ENCODE results near the gene EMC9.
A peak's percentile ranks its signal among the peaks of the same experiment; 100 is the strongest.
"Not testable (repeated sequence)": the region's sequence is repeated elsewhere in the genome, so short reads cannot be mapped to it uniquely, and the experiment has no call there.

EMC9 gene

DNA sequence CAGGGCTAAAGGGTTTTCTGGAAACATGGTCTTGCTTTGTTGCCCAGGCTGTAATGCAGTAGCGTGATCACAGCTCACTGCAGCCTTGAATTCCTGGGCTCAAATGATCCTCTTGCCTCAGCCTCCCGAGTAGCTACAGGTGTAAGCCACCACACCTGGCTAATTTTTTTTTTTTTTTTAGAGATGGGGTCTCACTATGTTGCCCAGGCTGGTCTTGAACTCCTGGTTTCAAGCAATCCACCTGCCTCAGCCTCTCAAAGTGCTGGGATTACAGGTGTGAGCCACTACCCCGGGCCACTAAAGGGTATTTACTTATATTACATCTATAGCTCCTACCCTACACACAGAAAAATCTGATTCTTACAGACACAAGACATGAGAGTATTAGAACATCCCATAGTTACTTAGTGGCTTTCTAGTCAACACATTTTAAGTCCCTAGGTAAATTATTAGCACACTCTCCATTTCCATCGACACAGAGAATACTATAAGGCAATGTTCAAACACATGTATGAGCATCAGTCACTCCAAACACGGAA is 33.0 kb downstream of the EMC9 start:
- DNase-seq (ENCODE audit: low read depth), result no peak

DNA sequence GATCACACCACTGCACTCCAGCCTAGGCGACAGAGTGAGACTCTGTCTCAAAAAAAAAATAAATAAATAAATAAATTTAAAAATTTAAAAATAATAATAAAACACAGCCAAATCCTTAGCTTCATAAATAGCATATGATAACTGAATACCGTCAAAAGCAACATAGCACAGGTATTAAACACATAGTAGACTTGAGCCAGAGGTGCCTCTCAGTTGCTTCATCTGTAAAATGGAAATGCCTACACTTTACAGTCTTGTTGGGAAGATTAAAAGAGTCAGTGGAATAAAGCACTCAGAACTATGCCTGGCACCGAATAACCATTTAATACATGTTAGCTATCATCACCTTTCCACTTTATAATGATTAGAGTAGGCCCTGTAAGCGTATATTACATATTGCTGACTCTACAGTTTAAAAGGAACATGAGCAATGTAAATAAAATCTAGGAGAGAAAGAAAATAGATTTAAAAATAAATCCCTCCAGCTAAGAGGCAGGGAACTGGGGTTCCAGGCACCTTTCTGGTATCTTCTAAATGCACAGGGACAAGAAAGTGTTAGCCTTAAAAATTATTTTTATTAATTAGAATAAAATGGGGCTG is 34.6 kb downstream of the EMC9 start:
- no peak for DNase-seq (ENCODE audit: low read depth)

DNA sequence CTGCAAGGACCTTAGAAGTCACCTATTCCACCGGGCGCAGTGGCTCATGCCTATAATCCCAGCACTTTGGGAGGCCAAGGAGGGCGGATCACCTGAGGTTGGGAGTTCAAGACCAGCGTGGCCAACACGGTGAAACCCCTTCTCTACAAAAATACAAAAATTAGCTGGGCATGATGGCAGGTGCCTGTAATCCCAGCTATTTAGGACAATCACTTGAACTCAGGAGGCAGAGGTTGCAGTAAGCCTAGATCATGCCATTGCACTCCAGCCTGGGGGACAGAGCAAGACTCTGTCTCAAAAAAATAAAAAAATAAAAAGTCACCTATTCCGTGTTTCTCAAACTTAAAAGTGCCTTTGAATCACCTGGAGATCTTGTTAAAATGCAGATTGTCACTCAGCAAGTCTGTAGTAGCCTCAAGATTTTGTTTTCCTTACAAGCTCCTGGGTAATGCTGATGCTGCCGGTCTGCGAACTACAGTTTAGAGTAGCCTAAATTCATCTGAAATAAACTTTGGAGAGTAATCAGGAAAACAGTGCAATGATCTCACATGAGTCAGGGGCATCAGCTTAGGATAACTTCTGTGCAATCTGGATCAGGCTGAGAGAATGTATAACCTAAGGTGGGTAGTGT is 35.7 kb downstream of the EMC9 start:
- not testable (repeated sequence) for DNase-seq (ENCODE audit: low read depth)

DNA sequence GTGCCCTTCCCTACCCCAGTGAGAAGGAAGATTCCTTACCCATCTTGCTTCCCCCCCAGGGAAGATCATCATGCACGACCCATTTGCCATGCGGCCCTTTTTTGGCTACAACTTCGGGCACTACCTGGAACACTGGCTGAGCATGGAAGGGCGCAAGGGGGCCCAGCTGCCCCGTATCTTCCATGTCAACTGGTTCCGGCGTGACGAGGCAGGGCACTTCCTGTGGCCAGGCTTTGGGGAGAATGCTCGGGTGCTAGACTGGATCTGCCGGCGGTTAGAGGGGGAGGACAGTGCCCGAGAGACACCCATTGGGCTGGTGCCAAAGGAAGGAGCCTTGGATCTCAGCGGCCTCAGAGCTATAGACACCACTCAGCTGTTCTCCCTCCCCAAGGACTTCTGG is 37.9 kb downstream of the EMC9 start:
- DNase-seq (ENCODE audit: low read depth), result no peak

DNA sequence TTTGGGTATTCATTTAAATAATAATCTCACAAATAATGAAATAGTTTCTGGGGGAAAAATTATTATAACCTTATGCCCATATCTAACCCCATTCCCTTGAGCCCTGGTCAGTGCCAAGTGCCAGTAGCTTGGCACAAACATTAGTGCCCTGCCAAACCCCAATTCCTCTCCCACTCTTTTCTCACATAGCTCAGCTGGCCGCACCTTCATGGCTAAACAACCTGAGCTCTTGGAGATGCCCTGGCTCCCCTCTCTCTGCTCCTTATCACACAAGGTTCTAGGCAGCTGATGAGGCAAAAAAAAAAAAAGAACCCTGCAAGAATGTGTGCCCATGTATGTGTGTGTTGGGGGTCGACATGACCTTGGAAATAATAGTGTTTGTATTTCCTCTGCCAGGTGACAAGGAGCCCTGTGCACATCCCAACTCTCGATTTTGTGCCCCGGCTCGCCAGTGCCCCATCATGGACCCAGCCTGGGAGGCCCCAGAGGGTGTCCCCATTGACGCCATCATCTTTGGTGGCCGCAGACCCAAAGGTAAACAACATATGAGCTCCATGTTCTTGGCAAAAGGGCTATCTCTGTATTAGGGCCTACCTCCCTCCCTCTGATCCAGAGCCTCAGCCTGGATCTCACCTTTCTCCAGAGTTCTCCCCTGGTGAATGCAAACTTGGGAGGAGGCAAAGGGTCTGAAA is 38.9 kb downstream of the EMC9 start:
- DNase-seq (ENCODE audit: low read depth), result no peak

DNA sequence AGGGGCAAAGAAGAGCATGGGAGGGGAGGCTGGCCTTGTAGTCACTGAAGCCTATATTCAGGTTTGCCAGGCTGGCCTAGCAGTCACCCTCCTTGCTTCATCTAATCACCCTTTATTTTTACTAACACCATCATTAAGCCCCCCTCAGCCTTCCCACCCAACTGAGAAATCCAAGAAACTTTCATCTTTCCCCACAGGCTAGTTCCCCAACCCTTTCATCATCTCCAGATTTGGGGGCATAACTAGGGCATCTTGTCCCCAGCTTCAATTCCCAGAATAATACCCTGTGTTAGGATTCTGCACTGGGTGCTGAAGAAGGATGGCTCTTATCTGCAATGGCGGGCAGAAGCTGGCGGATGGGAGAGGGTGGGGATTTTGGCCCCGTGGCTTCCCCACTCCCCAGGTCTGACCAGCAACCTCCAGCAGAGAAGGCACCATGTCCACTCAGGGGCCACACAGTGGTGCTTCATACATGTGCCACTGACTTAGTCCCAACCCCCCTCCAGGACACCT is 40.4 kb downstream of the EMC9 start:
- DNase-seq (ENCODE audit: low read depth), result no peak

DNA sequence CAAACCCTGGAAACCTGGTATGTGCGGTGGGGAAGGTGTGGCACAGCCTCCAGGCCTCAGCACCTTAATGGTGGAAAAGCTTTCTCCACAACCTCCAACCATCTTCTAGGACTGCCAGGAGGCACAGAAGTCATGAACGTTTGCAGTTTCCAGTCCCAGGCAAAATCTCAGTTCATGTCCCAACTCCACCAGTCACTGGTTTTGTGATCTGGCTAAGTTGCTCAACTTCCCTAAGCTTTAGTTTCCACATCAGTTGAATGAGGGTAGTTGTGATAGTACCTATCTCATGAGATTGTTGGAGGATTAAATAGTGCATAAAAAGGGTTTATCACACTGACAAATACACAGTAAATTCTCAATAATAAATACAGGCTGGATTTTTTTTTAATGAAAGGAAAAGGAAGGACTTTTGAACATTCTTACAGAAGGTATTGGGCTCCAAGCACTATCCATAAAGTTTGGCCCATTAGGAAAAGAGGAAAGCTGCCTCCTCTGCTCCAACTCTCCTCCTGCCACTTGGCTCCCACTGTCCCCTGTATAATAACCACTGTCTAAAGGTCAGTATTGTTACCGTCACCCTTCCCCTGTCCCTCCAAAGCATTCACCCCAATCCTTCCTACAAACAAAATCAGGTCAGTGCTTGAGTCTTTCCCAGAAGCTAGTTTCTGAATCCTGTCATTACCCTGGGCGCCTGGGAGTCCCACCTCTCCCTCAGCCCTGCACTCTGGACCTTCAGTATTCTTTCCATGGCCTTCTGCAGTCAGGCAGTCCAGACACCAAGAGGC is 41.0 kb downstream of the EMC9 start:
- DNase-seq (ENCODE audit: low read depth), result no peak

DNA sequence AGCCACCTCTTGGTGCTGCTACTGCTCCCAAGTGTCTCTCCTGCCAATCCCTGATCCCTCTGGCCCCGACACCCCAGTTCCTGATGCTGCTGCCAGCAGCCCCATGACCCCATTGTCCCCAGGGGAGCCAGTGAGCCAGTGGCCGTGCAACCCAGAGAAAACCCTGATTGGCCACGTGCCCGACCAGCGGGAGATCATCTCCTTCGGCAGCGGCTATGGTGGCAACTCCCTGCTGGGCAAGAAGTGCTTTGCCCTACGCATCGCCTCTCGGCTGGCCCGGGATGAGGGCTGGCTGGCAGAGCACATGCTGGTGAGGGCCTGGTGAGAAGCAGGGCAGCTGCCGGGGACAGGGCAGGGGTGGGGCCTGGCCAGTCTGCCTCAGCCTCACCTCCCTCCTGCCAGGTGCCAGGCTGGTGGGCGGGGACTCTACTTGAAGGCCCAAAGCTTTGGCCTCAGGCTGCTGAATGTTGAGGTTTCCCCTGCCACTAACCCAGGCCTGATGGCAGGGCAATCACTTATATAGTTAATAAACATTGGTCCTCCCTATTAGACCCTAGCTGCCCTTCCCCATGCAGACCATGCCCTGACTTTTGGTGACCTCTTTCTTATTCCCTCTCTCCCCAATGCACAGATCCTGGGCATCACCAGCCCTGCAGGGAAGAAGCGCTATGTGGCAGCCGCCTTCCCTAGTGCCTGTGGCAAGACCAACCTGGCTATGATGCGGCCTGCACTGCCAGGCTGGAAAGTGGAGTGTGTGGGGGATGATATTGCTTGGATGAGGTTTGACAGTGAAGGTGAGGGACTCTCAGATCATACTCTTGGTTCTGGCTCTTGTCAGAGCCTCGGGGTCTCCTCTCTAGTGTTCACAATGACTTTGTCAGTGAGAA is 42.2 kb downstream of the EMC9 start:
- no peak for DNase-seq (ENCODE audit: low read depth)

DNA sequence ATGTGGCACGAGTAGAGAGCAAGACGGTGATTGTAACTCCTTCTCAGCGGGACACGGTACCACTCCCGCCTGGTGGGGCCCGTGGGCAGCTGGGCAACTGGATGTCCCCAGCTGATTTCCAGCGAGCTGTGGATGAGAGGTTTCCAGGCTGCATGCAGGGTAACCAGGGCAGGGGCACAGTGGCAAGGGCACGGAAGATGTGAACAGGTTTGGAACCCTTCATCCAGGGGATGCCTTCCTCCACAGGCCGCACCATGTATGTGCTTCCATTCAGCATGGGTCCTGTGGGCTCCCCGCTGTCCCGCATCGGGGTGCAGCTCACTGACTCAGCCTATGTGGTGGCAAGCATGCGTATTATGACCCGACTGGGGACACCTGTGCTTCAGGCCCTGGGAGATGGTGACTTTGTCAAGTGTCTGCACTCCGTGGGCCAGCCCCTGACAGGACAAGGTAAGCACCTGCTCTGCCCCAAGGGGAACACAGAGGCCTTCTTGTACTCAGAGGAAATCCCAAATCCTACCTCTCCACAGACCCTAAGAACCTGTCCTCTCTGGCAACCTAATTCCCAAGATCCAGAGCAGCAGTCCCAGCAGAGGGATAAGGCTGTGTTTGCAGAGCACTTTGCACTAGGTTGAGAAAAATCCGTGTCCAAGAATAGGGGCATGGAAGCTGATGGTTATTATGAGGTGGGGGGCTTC is 43.0 kb downstream of the EMC9 start:
- DNase-seq (ENCODE audit: low read depth), result no peak

DNA sequence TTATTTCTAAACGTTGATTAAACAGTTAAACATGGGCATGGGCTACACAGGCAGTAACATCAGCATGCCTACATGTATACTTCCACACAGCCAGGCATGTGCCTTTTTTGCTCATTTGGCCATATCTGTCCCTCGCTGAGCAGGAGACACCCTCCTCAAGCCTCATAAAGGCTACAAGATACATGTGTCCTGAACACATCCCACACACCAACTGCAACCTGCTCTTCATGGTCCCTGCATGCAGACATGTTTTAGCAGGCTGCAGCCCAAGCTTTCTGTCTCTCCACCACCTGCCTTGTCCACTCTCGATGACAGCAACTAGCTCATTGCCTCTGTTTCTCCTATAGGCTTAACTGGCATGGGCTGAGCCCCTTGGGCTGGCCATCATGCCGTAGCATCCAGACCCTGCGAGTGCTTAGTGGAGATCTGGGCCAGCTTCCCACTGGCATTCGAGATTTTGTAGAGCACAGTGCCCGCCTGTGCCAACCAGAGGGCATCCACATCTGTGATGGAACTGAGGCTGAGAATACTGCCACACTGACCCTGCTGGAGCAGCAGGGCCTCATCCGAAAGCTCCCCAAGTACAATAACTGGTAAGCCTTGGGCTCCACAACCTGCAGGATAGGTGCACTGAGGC is 44.7 kb downstream of the EMC9 start:
- DNase-seq (ENCODE audit: low read depth), result no peak

DNA sequence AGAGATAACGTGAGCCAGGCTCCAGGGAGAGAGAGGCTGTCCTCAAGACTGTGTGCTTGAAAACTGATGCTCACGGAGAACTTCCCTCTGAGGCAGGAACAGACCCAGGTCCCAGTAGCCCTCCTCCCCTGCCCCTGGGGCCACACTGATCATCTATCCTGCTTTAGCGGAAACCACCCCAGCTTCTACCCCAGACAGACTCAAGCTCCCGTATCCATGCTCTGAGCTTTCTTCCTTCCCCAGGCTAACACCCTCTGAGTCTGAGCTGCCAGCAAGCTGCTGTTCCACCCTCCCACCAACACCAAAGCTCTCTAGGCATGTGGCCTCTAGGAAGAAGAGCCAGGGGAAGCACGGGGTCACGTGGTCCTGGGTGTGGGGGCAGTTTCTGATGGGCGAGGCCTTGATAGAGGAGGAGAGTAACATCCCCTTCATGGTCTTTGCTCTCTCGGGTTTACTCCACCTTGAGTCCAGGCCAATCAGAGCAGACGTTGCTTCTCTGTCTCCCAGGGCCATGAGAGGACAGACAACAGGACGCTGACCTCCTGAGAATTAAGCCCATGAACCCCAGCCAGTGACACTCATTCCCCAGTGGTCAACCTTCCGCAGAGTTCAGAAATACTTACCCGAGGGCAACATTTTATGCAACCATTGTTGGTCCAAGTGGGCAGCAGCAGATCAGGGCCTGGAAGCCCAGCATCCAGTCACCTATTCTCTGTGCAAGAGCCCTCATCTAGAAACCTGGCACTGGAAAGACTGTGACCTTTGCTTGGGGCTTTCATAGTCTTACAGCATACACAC is 45.9 kb downstream of the EMC9 start:
- peak; percentile 59 for DNase-seq (ENCODE audit: low read depth)

DNA sequence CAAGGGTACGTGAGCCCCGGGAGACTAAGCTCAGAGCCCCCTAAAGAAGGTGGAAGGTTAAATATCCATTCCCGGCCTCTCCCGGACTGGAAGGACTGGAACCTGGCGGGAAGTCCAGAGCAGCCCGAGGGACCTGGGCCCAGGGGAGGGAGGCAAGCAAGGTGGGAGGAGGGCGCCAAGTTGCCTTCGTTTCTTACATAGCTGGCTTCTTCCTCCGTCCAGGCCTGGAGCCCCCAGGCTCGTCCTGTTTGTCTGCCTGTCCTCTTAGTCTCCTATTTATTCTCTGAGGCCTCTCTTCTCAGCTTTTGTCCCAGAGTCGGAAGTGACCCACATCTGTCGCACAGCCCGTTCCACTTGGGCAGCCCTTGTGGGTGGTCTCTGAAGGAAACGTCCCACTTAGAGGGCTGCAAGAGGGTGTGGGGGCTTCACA is 46.5 kb downstream of the EMC9 start:
- DNase-seq (ENCODE audit: low read depth), result no peak

DNA sequence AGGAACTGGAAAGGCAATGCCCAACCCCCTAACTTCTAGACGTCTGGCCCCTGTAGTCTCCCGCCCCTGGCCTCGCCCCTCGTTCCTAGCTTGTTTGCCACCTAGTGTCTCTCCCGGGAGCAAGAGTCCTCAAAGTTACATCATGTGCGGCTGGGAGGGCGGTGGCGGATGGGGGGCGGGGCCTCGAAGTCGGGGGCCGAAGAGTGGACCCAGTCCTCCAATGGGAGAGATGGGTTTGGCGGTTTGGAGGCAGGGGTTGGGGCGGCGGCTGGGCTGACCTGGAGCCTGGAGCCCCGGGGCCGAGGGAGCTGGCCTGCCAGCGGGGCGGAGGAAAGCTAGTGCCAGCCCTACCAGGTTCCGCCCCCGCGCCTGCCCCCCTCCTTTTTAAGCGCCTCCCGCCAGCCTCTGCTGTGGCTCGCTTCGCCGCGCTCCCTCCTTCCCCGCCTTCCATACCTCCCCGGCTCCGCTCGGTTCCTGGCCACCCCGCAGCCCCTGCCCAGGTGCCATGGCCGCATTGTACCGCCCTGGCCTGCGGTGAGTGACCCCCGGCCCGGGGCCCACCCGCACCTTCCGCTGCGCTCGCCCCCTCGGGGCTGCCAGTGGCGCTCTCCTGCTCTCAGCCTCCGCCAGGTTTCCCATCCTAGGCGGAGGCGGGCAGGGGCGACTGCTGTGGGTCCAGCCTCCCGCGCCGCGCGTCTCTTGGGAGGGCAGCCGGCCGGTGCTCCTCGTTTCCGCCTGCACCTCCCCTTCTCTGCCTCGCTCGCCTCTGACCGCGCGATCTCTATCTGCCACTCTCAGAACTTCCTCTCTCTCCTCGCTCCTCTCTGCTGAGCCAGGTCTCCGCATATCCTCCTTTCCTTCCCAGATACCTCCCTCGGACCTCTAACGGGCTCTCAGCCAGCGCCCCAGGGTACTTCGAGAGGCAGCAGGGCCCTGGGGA is 47.2 kb downstream of the EMC9 start, which contains the start of gene PCK2:
PCK2 (plus strand) TSS at position 411 of the 940 bp plus-strand sequence; CDS start at position 506, 95 bp downstream.
- DNase-seq (ENCODE audit: low read depth), result peak; percentile 82

DNA sequence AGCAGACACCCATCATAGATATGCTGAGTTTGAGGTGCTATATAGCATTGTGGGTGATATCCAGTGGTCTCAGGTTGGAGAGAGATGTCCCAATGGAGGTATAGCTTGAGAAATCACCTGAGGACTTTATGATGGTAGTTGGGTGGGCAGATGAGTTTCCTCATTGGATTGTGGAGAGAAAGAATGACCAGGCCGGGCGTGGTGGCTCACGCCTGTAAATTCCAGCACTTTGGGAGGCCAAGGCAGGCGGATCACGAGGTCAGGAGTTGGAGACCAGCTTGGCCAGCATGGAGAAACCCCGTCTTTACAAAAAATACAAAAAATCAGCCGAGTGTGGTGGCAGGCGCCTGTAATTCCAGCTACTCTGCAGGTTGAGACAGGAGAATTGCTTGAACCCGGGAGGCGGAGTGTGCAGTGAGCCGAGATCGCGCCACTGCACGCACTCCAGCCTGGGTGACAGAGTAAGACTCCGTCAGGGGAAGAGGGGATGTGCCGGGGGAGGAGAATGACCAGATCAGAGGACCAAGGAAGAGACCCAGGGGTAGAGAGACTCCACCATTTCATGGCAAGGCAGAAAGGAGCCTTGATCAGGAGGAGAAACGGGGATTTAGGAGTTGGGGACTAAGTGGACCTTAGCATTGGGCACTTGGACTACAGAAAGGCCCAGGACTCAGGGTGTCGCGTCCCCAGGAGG is 48.0 kb downstream of the EMC9 start:
- no peak for DNase-seq (ENCODE audit: low read depth)

DNA sequence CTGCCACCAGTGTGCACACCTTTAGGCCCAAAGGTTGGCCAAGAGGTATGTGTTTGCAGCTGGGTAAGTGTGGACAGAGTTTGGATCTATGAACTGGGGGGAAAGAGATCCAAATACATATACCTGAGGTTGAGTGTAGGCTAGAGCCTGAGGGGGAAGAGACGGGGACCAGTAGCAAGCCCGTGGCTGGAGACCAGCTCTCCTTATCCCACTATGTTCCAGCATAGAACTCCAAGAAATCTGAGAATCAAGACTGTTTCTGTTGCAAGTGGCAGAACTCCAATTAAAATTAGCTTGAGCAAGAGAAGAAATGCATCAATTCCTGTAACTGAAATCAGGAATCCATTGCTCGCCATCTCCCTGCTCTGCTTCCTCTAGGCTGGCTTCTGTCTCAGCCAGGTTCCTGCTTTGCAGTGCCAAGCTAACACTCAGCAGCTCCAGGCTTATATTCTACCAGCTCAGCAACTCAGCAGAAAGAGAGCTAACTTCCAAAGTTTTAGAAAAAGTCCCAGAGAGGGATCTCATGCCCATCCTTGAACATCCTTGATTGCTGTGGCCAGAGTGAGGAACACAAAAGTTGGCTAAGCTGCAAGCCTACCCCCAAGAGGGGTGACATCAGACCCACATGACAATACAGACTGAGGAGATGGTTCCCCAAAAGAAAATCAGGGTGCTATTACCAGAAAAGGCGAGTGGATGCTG is 48.7 kb downstream of the EMC9 start:
- no peak for DNase-seq (ENCODE audit: low read depth)

DNA sequence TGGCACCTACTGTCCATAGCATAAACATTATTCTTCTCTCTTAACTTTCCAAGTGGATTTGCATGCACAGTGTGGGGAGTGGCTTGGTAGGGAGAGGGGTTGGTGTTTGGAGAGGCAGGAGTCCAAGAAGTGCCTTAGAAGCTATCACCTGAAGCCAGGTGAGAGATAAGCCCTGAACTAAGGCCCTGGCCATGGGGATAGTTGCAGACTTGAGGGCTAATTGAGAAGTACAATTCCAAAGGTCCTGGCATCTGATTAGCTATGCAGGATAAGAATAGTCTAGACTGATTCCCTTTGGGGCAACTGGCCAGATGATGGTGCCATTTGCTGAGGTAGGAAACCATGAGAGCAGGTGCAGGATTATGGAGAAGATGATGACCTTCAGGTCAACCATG is 49.3 kb downstream of the EMC9 start:
- no peak for DNase-seq (ENCODE audit: low read depth)

DNA sequence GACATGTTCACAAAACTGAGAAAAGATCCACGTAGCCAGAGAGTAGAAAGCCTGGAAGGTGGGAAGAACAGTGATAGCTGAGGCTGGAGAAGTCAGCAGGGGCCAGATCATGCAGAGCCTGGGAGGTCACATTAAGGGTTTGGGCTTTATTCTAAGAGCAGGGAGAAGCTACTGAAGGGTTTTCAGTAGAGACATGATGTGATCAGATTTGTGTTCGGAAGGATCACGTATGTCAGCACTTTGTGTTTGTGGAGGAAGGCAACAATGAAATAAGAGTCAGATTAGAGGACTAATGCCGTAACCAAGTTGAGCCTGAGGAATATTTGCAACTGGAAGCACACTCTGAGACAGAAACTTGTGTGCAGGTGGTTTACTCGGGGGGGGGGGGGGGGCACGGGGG is 51.5 kb downstream of the EMC9 start:
- DNase-seq (ENCODE audit: low read depth), result no peak

Measured in stimulated activated CD8-positive, alpha-beta memory T cell treated with anti-CD3 and anti-CD28 coated beads, Interleukin-4, amount 100 ng/mL, for 24 hours (primary cell).